ENCODE results near the gene CLDN18. TPM values are rescaled to one million over a fixed set of nuclear protein-coding genes. Genes with fewer than 3 reads are reported as not detected.

Gene CLDN18
- total RNA-seq, 1 experiment from 2014 or later: 0.85 TPM

DNA sequence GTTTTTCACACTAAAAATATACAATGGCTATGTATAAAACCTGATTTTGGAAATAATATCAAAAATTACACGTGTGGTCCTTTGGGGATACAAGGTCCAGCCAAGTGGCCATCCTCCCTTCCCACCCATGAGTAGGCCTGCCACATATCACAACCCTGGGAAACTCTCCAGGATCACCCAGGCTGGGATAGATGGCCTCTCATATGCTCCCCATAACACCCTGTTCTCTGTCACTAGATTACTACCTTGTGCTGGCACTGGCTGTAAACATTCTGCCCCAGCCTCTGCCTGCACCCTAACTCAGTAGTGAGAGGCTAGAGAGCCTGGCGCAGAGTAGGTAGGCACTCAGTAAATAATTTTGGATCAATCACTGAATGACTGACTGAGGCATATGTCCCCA is 52.1 kb downstream of the CLDN18 start:
- CTCF ChIA-PET: interaction anchor here (1.3 kb wide), 1 partner anchor 16 kb away, joined by 3 read pairs; no protein-coding TSS in a partner anchor
- Mint-ChIP-seq H3K4me3 (ENCODE audit: low read depth, unreplicated experiment) (no peak overlapping the region), H3K9me3 (ENCODE audit: low read depth, unreplicated experiment) (no peaks in the 10 kb centered on the region), H3K4me1 (ENCODE audit: low read depth, unreplicated experiment) (no peaks in the 10 kb centered on the region), H3K27ac (ENCODE audit: unreplicated experiment) (no peak overlapping the region), H3K27me3 (ENCODE audit: unreplicated experiment) (no peaks in the 10 kb centered on the region), H3K36me3 (ENCODE audit: insufficient read depth, unreplicated experiment) (no peaks in the 10 kb centered on the region)
- intact Hi-C loops (cut with micrococcal nuclease; ENCODE audit: unreplicated experiment): no loop called here
- TF ChIP-seq, protein P1, sequence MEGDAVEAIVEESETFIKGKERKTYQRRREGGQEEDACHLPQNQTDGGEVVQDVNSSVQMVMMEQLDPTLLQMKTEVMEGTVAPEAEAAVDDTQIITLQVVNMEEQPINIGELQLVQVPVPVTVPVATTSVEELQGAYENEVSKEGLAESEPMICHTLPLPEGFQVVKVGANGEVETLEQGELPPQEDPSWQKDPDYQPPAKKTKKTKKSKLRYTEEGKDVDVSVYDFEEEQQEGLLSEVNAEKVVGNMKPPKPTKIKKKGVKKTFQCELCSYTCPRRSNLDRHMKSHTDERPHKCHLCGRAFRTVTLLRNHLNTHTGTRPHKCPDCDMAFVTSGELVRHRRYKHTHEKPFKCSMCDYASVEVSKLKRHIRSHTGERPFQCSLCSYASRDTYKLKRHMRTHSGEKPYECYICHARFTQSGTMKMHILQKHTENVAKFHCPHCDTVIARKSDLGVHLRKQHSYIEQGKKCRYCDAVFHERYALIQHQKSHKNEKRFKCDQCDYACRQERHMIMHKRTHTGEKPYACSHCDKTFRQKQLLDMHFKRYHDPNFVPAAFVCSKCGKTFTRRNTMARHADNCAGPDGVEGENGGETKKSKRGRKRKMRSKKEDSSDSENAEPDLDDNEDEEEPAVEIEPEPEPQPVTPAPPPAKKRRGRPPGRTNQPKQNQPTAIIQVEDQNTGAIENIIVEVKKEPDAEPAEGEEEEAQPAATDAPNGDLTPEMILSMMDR (IDR thresholded peaks at IDR 0.05; ENCODE audit: unreplicated experiment): no peak
- DNase-seq: no peak
- BruUV-seq (replicated peaks): no TSS peak

GRCh38 chr3:138062626-138063025 is 52.7 kb downstream of the CLDN18 start:
- BruUV-seq (replicated peaks): no TSS peak
- intact Hi-C loops (cut with micrococcal nuclease; ENCODE audit: unreplicated experiment): no loop called here
- no peaks in the 10 kb centered on the region for H3K36me3 Mint-ChIP-seq (ENCODE audit: insufficient read depth, unreplicated experiment)
- DNase-seq: no peak
- no peak overlapping the region for H3K4me3 Mint-ChIP-seq (ENCODE audit: low read depth, unreplicated experiment)
- H3K4me1 Mint-ChIP-seq (ENCODE audit: low read depth, unreplicated experiment): no peaks in the 10 kb centered on the region
- no peaks in the 10 kb centered on the region for H3K27me3 Mint-ChIP-seq (ENCODE audit: unreplicated experiment)
- CTCF ChIA-PET: no interaction called here
- TF ChIP-seq, protein P1 (IDR thresholded peaks at IDR 0.05; ENCODE audit: unreplicated experiment): no peak
- H3K9me3 Mint-ChIP-seq (ENCODE audit: low read depth, unreplicated experiment): no peaks in the 10 kb centered on the region
- no peak overlapping the region for H3K27ac Mint-ChIP-seq (ENCODE audit: unreplicated experiment)

GRCh38 chr3:138063416-138063815 is 53.5 kb downstream of the CLDN18 start:
- CTCF ChIA-PET: interaction anchor here (0.8 kb wide), 1 partner anchor 55 kb away, joined by 3 read pairs; no protein-coding TSS in a partner anchor
- Mint-ChIP-seq H3K27ac (ENCODE audit: unreplicated experiment) (no peak overlapping the region), H3K9me3 (ENCODE audit: low read depth, unreplicated experiment) (no peaks in the 10 kb centered on the region), H3K4me3 (ENCODE audit: low read depth, unreplicated experiment) (no peak overlapping the region), H3K36me3 (ENCODE audit: insufficient read depth, unreplicated experiment) (no peaks in the 10 kb centered on the region), H3K4me1 (ENCODE audit: low read depth, unreplicated experiment) (no peaks in the 10 kb centered on the region), H3K27me3 (ENCODE audit: unreplicated experiment) (no peaks in the 10 kb centered on the region)
- no peak for DNase-seq
- TF ChIP-seq, protein P1 (IDR thresholded peaks at IDR 0.05; ENCODE audit: unreplicated experiment): no peak
- no TSS peak for BruUV-seq (replicated peaks)
- intact Hi-C loops (cut with micrococcal nuclease; ENCODE audit: unreplicated experiment): no loop called here

- BruUV-seq (replicated peaks): no TSS peak
- no peak overlapping the region for H3K4me3 Mint-ChIP-seq (ENCODE audit: low read depth, unreplicated experiment)
- no peaks in the 10 kb centered on the region for H3K4me1 Mint-ChIP-seq (ENCODE audit: low read depth, unreplicated experiment)
- intact Hi-C loops (cut with micrococcal nuclease; ENCODE audit: unreplicated experiment): no loop called here
- no peaks in the 10 kb centered on the region for H3K9me3 Mint-ChIP-seq (ENCODE audit: low read depth, unreplicated experiment)
- H3K27ac Mint-ChIP-seq (ENCODE audit: unreplicated experiment): no peak overlapping the region
- TF ChIP-seq, protein P1 (IDR thresholded peaks at IDR 0.05; ENCODE audit: unreplicated experiment): no peak
- no peaks in the 10 kb centered on the region for H3K27me3 Mint-ChIP-seq (ENCODE audit: unreplicated experiment)
- CTCF ChIA-PET: interaction anchor here (2.4 kb wide), 1 partner anchor 52 kb away, joined by 7 read pairs; no protein-coding TSS in a partner anchor
- no peaks in the 10 kb centered on the region for H3K36me3 Mint-ChIP-seq (ENCODE audit: insufficient read depth, unreplicated experiment)
- DNase-seq: no peak
Measured at GRCh38 chr3:138065949-138066348, 56.0 kb downstream of the CLDN18 start.
